Activated CD4-positive, CD25-positive, alpha-beta regulatory T cell treated with anti-CD3 and anti-CD28 coated beads, Interleukin-2, amount 50 U/mL, for 16 hours (primary cell): ENCODE results near the gene LDLR.
"Not testable (repeated sequence)": the region's sequence is repeated elsewhere in the genome, so short reads cannot be mapped to it uniquely, and the experiment has no call there.

ENCODE experiments used
- DNase-seq: peaks from one replicate; pipeline ENCODE4 v3.0.0-alpha.2; 2020; ENCODE audit warnings: low read depth, low spot score

The LDLR gene

GRCh38 chr19:11070123-11070522 is 19.1 kb upstream of the LDLR start:
- no peak for DNase-seq

DNA sequence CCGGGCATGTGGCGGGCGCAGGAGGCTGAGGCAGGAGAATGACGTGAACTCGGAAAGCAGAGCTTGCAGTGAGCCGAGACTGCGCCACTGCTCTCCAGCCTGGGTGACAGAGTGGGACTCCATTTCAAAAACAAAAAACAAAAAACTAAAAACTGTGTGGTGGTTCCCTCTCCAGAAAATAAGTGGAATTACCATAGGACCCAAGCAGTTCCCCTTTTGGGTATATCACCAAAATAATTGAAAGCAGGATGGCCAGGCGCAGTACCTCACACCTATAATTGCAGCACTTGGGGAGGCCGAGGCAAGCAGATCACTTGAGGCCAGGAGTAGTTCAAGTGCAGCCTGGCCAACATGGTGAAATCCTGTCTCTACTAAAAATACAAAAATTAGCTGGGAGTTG is 15.7 kb upstream of the LDLR start:
- DNase-seq: no peak

- not testable (repeated sequence) for DNase-seq
Measured at GRCh38 chr19:11076792-11077191, 12.5 kb upstream of the LDLR start.

DNA sequence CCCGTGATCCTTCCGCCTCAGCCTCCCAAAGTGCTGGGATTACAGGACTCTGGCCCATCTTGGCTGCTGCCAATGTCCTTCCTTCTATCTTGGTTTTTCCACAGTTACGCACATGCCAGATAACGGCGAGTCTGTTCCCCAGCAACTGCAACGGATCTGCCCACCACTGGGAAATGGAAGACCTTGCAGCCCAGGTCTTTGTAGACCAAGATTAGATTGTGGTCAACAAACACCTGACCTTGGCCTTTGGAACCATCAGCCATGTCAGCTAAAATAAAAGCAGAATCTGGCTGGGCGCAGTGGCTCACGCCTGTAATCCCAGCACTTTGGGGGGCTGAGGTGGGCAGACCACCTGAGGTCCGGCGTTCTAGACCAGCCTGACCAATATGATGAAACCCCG is 10.4 kb upstream of the LDLR start:
- DNase-seq: no peak

GRCh38 chr19:11079999-11080398 is 9.3 kb upstream of the LDLR start:
- DNase-seq: no peak

GRCh38 chr19:11087870-11088505 is 1.3 kb upstream of the LDLR start:
- no peak for DNase-seq

DNA sequence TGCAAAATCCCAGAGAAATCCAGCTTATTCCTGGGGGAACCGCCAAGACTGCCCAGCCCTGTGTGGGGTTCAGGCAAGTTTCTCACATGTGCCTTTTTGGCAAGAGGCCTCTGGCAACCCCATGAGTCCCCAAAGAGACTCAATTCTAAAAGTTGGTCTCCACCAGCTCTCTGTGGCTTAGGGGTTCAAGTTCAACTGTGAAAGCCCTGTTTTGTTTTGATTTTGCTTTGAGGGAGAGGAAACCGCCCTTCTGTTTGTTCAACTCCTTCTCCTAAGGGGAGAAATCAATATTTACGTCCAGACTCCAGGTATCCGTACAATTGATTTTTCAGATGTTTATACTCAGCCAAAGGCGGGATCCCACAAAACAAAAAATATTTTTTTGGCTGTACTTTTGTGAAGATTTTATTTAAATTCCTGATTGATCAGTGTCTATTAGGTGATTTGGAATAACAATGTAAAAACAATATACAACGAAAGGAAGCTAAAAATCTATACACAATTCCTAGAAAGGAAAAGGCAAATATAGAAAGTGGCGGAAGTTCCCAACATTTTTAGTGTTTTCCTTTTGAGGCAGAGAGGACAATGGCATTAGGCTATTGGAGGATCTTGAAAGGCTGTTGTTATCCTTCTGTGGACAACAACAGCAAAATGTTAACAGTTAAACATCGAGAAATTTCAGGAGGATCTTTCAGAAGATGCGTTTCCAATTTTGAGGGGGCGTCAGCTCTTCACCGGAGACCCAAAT is 583 bp upstream of the LDLR start:
- DNase-seq: no peak

- not testable (repeated sequence) for DNase-seq
Measured at GRCh38 chr19:11090014-11090263, 676 bp downstream of the LDLR start.

GRCh38 chr19:11090264-11090996 is 1.2 kb downstream of the LDLR start:
- peak; percentile 96 for DNase-seq

- DNase-seq: no peak
Measured at GRCh38 chr19:11090997-11091702, 1.9 kb downstream of the LDLR start.

- DNase-seq: peak; percentile 22
Measured at GRCh38 chr19:11091703-11092153, 2.5 kb downstream of the LDLR start.

DNA sequence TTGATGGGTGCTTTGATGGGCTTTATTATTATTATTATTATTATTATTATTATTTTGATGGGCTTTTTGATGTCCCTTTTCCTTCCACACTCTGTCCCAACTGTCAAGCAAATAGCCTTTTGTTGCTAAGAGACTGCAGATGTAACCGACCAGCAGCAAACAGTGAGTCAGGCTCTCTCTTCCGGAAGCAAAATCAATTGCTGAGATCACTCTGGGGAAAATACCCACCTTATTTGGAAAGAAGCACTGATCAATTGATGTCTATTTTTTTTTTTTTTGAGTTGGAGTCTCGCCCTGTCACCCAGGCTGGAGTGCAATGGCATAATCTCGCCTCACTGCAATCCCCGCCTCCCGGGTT is 2.9 kb downstream of the LDLR start:
- DNase-seq: peak; percentile 30

- DNase-seq: no peak
Measured at GRCh38 chr19:11093689-11094238, 4.5 kb downstream of the LDLR start.

DNA sequence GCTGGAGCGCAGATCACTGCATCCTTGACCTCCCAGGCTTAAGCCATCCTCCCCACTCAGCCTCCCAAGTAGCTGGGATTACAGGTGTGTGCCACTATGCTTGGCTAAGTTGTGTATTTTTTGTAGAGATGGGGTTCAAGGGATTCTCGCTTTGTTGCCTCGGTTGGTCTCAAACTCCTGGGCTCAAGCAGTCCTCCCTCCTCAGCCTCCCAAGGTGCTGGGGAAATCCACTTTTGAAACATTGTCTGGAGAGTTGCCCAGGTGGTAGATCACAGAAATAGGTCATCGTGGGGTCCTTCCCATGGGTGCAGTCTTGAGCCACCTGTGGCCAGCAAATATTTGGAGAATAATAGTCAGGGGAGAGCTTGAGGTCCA is 5.2 kb downstream of the LDLR start:
- DNase-seq: no peak

GRCh38 chr19:11096210-11096841 is 7.1 kb downstream of the LDLR start:
- DNase-seq: no peak

DNA sequence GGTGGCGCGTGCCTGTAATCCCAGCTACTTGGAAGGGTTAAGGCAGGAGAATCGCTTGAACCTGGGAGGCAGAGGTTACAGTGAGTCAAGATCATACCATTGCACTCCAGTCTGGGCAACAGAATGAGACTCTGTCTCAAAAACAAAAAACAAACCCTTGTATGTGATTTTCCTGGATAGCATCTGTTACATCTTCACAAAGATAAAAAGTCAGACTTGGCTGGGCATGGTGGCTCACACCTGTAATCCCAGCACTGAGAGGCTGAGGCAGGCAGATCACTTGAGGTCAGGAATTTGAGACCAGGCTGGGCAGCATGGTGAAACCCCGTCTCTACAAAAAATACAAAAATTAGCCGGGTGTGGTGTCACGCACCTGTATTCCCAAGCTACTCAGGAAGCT is 8.1 kb downstream of the LDLR start:
- not testable (repeated sequence) for DNase-seq

GRCh38 chr19:11098327-11098726 is 9.1 kb downstream of the LDLR start:
- no peak for DNase-seq

GRCh38 chr19:11098861-11099260 is 9.6 kb downstream of the LDLR start:
- no peak for DNase-seq

DNA sequence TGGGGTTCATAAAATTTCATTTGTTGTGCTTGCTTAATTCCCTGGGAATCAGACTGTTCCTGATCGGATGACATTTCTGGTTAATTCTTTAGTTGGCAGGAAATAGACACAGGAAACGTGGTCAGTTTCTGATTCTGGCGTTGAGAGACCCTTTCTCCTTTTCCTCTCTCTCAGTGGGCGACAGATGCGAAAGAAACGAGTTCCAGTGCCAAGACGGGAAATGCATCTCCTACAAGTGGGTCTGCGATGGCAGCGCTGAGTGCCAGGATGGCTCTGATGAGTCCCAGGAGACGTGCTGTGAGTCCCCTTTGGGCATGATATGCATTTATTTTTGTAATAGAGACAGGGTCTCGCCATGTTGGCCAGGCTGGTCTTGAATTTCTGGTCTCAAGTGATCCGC is 10.8 kb downstream of the LDLR start:
- DNase-seq: no peak

GRCh38 chr19:11101057-11101456 is 11.8 kb downstream of the LDLR start:
- DNase-seq: no peak

GRCh38 chr19:11102944-11103343 is 13.7 kb downstream of the LDLR start:
- no peak for DNase-seq

GRCh38 chr19:11103667-11104066 is 14.4 kb downstream of the LDLR start:
- not testable (repeated sequence) for DNase-seq
